T47D (cell line): ENCODE results near the gene ATP13A1.
A peak's percentile ranks its signal among the peaks of the same experiment; 100 is the strongest.
"Not testable (repeated sequence)": the region's sequence is repeated elsewhere in the genome, so short reads cannot be mapped to it uniquely, and the experiment has no call there.

Source experiments
- DNase-seq, 2 experiments: peaks; one replicate each; pipeline versions ENCODE4 v3.0.0 to v3.0.0-alpha.2; 2011 to 2012; ENCODE audit warnings: low read depth in 1 of 2, low spot score in 1 of 2
- JUND ChIP-seq: IDR thresholded peaks from 2 replicates; pipeline ENCODE4 v1.6.1; 2012; ENCODE audit warnings: low read depth
- in situ Hi-C: cut with HindIII; loops from 2 replicates; pipeline ENCODE4 v1.10.0; 2016; ENCODE audit warnings: low sequenced_read_pairs, low pct_unique_long_range_greater_than_20kb

The ATP13A1 gene

GRCh38 chr19:19679176-19680073, 15.9 kb upstream of the ATP13A1 start:
- in situ Hi-C loops, result no loop called here

GRCh38 chr19:19677579-19677978, 14.1 kb upstream of the ATP13A1 start:
- DNase-seq, result no peak
- no peak for TF ChIP-seq JUND
- in situ Hi-C loops, result no loop called here

More at GRCh38 chr19:19679176-19680073, 15.9 kb upstream of the ATP13A1 start:
- no peak for DNase-seq
- no peak for TF ChIP-seq JUND

GRCh38 chr19:19674315-19674714, 10.8 kb upstream of the ATP13A1 start:
- TF ChIP-seq JUND, result no peak
- in situ Hi-C loops, result no loop called here
- no peak for DNase-seq

- DNase-seq, result no peak
- in situ Hi-C loops, result no loop called here
- no peak for TF ChIP-seq JUND
Measured at GRCh38 chr19:19672816-19673215, 9.3 kb upstream of the ATP13A1 start.

DNA sequence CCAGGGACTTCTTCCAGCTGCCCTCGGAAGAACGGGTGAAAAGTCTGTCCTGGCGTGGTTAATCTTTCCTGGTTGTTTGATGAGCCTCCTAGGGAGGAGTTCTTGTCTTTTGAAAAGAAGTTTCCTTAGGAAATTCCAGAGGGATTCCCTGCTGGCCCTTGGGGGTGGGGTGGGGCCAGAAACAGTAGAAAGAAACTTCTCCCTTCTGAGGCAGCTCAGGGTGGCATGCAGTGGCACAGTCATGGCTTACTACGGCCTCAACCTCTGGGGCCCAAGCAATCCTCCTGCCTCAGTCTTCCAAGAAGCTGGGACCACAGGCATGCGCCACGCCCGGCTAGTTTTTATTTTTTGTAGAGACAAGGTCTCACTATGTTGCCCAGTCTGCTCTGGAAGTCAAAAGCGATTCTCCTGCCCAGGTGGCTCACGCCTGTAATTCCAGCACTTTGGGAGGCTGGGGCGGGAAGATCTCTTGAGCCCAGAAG, 6.6 kb upstream of the ATP13A1 start:
- in situ Hi-C loops, result no loop called here
- TF ChIP-seq JUND, result no peak
- DNase-seq, result peak in 1 of 2 experiments; percentile 11

DNA sequence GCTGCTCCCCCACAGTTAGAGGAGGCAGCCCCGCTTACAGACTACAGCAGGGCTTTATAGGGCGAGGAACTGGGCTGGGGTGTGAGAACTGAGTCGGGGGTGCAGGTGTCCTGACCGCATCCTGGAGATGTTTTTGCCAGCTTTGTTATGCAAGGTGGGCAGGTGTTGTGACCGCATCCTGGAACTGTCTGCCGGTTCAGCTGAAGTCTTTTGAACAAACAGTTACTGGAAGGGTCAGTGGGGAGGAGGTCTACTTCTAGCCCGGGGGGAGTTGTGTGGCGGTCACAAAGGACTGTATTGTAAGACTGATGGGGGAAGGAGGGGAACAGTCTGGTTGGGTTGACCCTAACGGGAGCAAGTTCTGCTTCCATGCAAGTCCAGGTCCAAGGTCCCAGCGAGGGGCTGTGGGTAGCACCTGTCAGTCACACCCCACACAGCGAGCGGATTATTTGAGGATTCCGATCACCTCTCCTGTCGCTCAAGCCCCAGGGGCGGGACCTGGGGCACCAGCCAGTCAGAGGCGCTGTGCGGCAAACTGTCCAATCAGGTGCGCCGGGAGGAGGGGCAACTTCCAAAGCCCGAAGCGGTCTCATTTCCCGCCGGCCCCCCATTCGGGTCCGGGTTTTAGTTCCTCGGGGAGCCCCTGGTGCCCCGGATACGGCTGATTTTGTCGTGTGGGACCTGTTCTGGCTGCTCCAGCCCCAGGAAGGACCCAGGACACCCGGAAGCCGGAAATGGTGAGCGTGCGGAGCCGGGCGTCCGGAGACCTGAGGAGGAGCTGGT, 4.9 kb upstream of the ATP13A1 start, which contains the start of gene ZNF101:
Gene ZNF101 (plus strand): TSS at position 610 of the 783 bp plus-strand sequence. CDS start 125 bp downstream, at position 735.
- no peak for TF ChIP-seq JUND
- in situ Hi-C loops, result no loop called here
- DNase-seq, result peak; percentile 78 to 95

- DNase-seq, in situ Hi-C loops: not testable (repeated sequence)
Measured at GRCh38 chr19:19665420-19665948, 2.0 kb upstream of the ATP13A1 start.

DNA sequence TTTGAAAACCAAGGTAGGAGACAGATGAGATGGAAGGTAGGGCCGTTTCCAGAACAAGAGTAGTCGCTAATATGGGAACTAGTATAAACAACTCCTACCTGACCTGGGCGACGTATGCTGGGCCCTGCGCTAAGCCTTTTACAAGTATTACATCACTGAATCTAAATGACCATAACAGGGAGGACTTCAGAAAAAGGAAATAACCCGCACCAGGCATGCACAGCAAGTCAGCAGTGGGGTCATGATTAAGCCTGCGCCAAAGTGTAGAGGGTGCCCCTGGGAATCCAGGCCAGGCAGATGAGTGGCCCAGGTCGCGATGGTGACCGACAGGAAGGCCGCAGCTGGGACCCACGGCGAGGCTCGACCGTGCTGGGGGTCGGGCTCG, 613 bp downstream of the ATP13A1 start:
- in situ Hi-C loops, result no loop called here
- no peak for TF ChIP-seq JUND
- no peak for DNase-seq

DNA sequence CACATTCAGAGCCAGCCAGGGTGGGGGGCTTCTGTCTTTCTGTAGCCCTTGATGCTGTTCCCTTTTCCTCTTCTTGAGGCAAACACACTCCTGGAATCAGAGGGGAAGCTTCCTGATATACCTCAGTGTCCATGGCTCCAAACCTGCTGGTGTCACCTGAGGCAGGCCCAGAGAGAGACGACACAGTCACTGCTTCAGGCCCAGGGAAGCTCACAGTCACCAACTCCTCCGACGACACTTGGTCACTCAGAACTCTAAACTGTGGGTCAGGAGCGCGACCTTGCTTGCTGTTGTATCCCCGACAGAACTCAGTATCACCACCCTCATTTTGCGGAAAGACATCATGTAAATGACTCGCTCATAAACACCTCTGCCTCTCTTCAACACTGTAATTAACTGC, 1.1 kb downstream of the ATP13A1 start:
- no peak for DNase-seq
- no peak for TF ChIP-seq JUND
- in situ Hi-C loops, result no loop called here

DNA sequence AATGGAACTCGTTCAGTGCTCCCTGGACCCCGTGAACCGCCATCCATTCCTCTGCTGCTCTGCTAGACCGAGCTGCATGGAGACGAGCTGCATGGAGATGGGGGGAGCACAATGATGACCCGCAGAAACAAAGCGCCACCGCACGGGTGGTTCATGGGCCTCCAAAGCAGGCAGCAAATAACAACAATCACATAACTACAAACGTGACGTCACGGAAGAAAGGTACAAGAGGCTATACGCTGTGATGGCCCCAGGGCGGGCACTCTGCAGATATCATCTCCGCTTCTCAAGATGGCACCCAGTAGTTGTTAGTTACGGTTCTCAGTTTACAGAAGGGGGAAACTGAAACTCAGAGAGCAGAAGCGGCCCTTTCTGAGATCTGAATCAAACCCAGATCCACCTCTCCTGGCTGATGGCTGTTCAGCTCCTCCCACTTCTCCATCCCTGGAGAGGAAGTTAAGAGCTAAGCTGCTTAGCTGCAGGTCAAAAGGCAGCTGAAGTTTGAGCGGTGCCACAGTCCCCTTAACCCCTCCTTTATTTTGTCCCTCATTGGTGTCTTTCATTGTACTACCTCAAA, 1.7 kb downstream of the ATP13A1 start:
- DNase-seq, result no peak
- in situ Hi-C loops, result no loop called here

DNA sequence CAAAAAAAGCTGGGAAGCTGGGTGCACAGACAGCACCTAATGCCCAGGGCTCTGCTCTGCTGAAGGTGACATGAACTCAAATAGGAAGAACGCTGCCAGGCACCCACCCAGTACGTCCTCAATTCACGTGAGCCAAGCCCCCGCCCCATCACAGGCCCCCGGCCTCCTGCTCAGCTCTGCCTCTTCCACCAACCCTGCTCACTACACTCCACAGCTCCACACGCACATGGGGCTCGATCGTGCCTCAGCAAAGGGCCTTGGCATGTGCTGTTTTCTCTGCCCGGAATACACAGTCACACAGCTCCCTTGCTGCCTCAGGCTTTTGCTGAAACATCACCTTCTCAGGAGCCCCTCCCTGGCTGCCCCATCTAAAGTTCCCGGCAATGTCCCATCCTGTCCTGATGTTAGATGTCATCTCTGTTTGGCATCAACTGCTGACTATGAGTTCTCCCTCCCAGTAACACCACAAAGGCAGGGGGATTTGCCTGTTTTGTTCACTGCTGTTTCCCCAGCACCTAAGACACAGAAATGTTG, 2.3 kb downstream of the ATP13A1 start:
- no peak for DNase-seq
- in situ Hi-C loops, result no loop called here
- no peak for TF ChIP-seq JUND

More for the DNA sequence above, 1.7 kb downstream of the ATP13A1 start:
- no peak for TF ChIP-seq JUND

DNA sequence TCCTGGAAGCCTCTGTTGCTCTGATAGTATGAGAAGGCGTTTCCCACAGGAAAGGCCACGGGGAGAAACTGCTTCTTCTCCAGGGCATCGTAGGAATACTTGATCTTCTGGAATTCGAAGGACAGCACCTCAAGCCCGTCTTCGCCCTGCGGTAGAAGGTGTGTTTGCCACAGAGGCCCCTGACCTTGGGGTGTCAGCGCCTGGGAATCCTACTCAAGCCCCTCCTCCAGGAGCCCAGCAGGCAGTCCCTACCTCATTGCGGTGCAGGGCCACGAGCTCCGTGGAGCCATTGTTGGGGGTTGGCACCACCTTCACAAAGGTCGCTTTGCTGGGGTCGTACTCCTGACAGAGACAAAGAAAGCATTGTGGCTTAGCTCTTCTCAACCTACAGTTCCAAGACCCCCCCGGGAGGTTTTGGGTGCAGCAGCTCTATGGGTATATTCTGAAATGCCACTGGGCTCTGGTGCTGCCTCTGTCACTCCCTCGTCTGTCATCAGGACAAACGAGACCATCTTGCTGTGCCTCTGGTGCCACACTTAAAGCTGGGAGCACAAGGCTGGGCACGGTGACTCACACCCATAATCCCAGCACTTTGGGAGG, 3.7 kb downstream of the ATP13A1 start:
- in situ Hi-C loops, result no loop called here
- DNase-seq, result no peak
- no peak for TF ChIP-seq JUND
